Measurements from ENCODE around the gene PIGU.

PIGU gene

GRCh38 chr20:34583544-34583943, 93.3 kb downstream of the PIGU start:
- no peaks in the 10 kb centered on the region for H4K20me1 ChIP-seq (ENCODE audit: low read depth, low read length)
- no peak overlapping the region for H3K27ac ChIP-seq (ENCODE audit: low read depth, low read length)
- H3K4me2 ChIP-seq (ENCODE audit: low read depth, low read length, poor library complexity, severe bottlenecking), result no peak overlapping the region
- no peaks in the 10 kb centered on the region for H3K27me3 ChIP-seq (ENCODE audit: low read length)
- no peaks in the 10 kb centered on the region for H3K79me2 ChIP-seq (ENCODE audit: insufficient read depth, low read length)
- no peak overlapping the region for H2AFZ ChIP-seq (ENCODE audit: low read depth, low read length, severe bottlenecking)
- no peaks in the 10 kb centered on the region for H3F3A ChIP-seq (ENCODE audit: insufficient read depth)
- no peaks in the 10 kb centered on the region for H3K36me3 ChIP-seq (ENCODE audit: low read length)
- no peaks in the 10 kb centered on the region for H3K9me2 ChIP-seq (replicated peaks; ENCODE audit: insufficient read depth, low read length)
- no peaks in the 10 kb centered on the region for H3K9me3 ChIP-seq (ENCODE audit: insufficient read depth, low read length)
- no peak overlapping the region for H3K9ac ChIP-seq (ENCODE audit: low read length)
- no peak overlapping the region for H3K4me3 ChIP-seq (ENCODE audit: insufficient read depth, low read length, poor library complexity, severe bottlenecking)
- TF ChIP-seq, protein P1, sequence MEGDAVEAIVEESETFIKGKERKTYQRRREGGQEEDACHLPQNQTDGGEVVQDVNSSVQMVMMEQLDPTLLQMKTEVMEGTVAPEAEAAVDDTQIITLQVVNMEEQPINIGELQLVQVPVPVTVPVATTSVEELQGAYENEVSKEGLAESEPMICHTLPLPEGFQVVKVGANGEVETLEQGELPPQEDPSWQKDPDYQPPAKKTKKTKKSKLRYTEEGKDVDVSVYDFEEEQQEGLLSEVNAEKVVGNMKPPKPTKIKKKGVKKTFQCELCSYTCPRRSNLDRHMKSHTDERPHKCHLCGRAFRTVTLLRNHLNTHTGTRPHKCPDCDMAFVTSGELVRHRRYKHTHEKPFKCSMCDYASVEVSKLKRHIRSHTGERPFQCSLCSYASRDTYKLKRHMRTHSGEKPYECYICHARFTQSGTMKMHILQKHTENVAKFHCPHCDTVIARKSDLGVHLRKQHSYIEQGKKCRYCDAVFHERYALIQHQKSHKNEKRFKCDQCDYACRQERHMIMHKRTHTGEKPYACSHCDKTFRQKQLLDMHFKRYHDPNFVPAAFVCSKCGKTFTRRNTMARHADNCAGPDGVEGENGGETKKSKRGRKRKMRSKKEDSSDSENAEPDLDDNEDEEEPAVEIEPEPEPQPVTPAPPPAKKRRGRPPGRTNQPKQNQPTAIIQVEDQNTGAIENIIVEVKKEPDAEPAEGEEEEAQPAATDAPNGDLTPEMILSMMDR (IDR thresholded peaks at IDR 0.05; ENCODE audit: insufficient read depth, low read length, poor library complexity, severe bottlenecking), result no peak
- TF ChIP-seq EZH2phosphoT487 (conservative IDR thresholded peaks at IDR 0.05; ENCODE audit: low read length), result no peak

GRCh38 chr20:34582911-34583310, 94.0 kb downstream of the PIGU start:
- Histone ChIP-seq H3K9ac (ENCODE audit: low read length) (no peak overlapping the region), H3K27me3 (ENCODE audit: low read length) (no peaks in the 10 kb centered on the region), H3K27ac (ENCODE audit: low read depth, low read length) (no peak overlapping the region), H3K4me2 (ENCODE audit: low read depth, low read length, poor library complexity, severe bottlenecking) (no peak overlapping the region), H3K9me2 (replicated peaks; ENCODE audit: insufficient read depth, low read length) (no peaks in the 10 kb centered on the region), H4K20me1 (ENCODE audit: low read depth, low read length) (no peaks in the 10 kb centered on the region), H3K36me3 (ENCODE audit: low read length) (no peaks in the 10 kb centered on the region), H3K9me3 (ENCODE audit: insufficient read depth, low read length) (no peaks in the 10 kb centered on the region), H3F3A (ENCODE audit: insufficient read depth) (no peaks in the 10 kb centered on the region), H3K4me3 (ENCODE audit: insufficient read depth, low read length, poor library complexity, severe bottlenecking) (no peak overlapping the region), H3K79me2 (ENCODE audit: insufficient read depth, low read length) (no peaks in the 10 kb centered on the region), H2AFZ (ENCODE audit: low read depth, low read length, severe bottlenecking) (no peak overlapping the region)
- TF ChIP-seq, protein P1 (IDR thresholded peaks at IDR 0.05; ENCODE audit: insufficient read depth, low read length, poor library complexity, severe bottlenecking), result no peak
- no peak for TF ChIP-seq EZH2phosphoT487 (conservative IDR thresholded peaks at IDR 0.05; ENCODE audit: low read length)

- Histone ChIP-seq H3K79me2 (ENCODE audit: insufficient read depth, low read length) (no peaks in the 10 kb centered on the region), H3K9me3 (ENCODE audit: insufficient read depth, low read length) (no peaks in the 10 kb centered on the region), H3F3A (ENCODE audit: insufficient read depth) (no peaks in the 10 kb centered on the region), H2AFZ (ENCODE audit: low read depth, low read length, severe bottlenecking) (no peak overlapping the region), H3K4me2 (ENCODE audit: low read depth, low read length, poor library complexity, severe bottlenecking) (no peak overlapping the region), H3K27ac (ENCODE audit: low read depth, low read length) (no peak overlapping the region), H3K4me3 (ENCODE audit: insufficient read depth, low read length, poor library complexity, severe bottlenecking) (no peak overlapping the region), H3K9me2 (replicated peaks; ENCODE audit: insufficient read depth, low read length) (no peaks in the 10 kb centered on the region), H3K9ac (ENCODE audit: low read length) (no peak overlapping the region), H3K36me3 (ENCODE audit: low read length) (no peaks in the 10 kb centered on the region), H3K27me3 (ENCODE audit: low read length) (no peaks in the 10 kb centered on the region), H4K20me1 (ENCODE audit: low read depth, low read length) (no peaks in the 10 kb centered on the region)
- TF ChIP-seq, protein P1 (IDR thresholded peaks at IDR 0.05; ENCODE audit: insufficient read depth, low read length, poor library complexity, severe bottlenecking), result no peak
- no peak for TF ChIP-seq EZH2phosphoT487 (conservative IDR thresholded peaks at IDR 0.05; ENCODE audit: low read length)
Measured at GRCh38 chr20:34582221-34582620, 94.7 kb downstream of the PIGU start.
